OCI-LY3 (cell line): ENCODE data around the gene SLIT1.

Experiments used
- H2AFZ ChIP-seq: fragments of 200-600, 300-600 bp; shearing (Covaris generic); 2 replicates; pipeline ENCODE4 v1.6.0; 2014; ENCODE audit warnings: antibody characterized with exemption, low read depth, low read length
- H3K27ac ChIP-seq: fragments of 200-600, 300-600 bp; sonication (generic); 2 replicates; pipeline ENCODE4 v1.5.1; 2014; ENCODE audit warnings: mild to moderate bottlenecking, low read length, moderate library complexity, mixed read lengths
- H3K27me3 ChIP-seq: fragments of 200-600, 300-600 bp; sonication (generic); 2 replicates; pipeline ENCODE4 v1.6.1; 2014; ENCODE audit warnings: low read depth, low read length, mixed read lengths
- H3K36me3 ChIP-seq: fragments of 200-600, 300-600 bp; sonication (generic); replicated peaks from 2 replicates; pipeline ENCODE3; 2014; ENCODE audit warnings: low read depth, low read length, mixed read lengths
- H3K4me1 ChIP-seq: fragments of 300-600, 200-600 bp; sonication (generic); 2 replicates; pipeline ENCODE4 v1.6.1; 2014; ENCODE audit warnings: low read length, mixed read lengths
- H3K4me2 ChIP-seq: fragments of 200-600, 300-600 bp; sonication (generic); 2 replicates; pipeline ENCODE4 v1.6.1; 2014; ENCODE audit warnings: low read length, mixed read lengths
- H3K4me3 ChIP-seq: fragments of 300-600, 200-600 bp; sonication (generic); 2 replicates; pipeline ENCODE4 v1.5.1; 2014; ENCODE audit warnings: antibody characterized with exemption, mild to moderate bottlenecking, low read length, moderate library complexity
- H3K79me2 ChIP-seq: fragments of 300-600, 200-600 bp; shearing (Covaris generic); 2 replicates; pipeline ENCODE4 v1.6.1; 2014; ENCODE audit warnings: mild to moderate bottlenecking, low read length, mixed read lengths
- H3K9ac ChIP-seq: fragments of 300-600, 200-600 bp; shearing (Covaris generic); 2 replicates; pipeline ENCODE4 v1.6.0; 2014; ENCODE audit warnings: mild to moderate bottlenecking, low read length, moderate library complexity
- H3K9me3 ChIP-seq: fragments of 200-600, 300-600 bp; shearing (Covaris generic); 2 replicates; pipeline ENCODE4 v1.6.1; 2014; ENCODE audit warnings: low read length, mixed read lengths; ENCODE audit not compliant: insufficient read depth
- H4K20me1 ChIP-seq: fragments of 200-600, 300-600 bp; sonication (generic); 2 replicates; pipeline ENCODE4 v1.6.1; 2016; ENCODE audit warnings: low read length, mixed read lengths; ENCODE audit not compliant: insufficient read depth
- EZH2phosphoT487 ChIP-seq: fragments of 200-600 bp; shearing (Covaris generic); IDR thresholded peaks from 2 replicates; pipeline ENCODE4 v1.6.1; 2018; ENCODE audit warnings: antibody characterized with exemption, mixed run types, low read depth
- TF ChIP-seq, protein P1 (sequence below): fragments of 200-600, 300-600 bp; sonication (generic); IDR thresholded peaks from 2 replicates; pipeline ENCODE4 v1.5.1; 2014; ENCODE audit warnings: antibody characterized with exemption, low read length, low read depth

SLIT1 gene

DNA sequence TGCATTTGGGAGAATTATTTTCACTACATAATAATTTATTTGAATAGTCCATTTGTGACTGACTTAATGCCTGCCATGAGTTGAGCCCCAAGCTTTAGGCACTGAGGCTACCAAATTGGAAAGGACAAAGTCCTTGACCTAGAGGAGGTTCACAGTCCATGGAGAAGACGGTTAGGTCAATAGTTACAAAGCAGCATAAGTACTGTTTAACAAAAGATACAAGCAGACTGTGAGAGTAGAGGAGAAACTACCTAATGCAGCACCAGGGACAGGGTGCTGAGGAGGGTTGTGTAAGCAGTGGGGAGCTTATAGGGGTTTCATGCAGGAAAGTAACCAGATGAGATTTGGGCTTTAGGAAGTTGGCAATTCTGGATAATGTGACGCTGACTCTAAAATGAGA, 214.4 kb downstream of the SLIT1 start:
- H3K9ac ChIP-seq = no peak overlapping the region
- TF ChIP-seq, protein P1, sequence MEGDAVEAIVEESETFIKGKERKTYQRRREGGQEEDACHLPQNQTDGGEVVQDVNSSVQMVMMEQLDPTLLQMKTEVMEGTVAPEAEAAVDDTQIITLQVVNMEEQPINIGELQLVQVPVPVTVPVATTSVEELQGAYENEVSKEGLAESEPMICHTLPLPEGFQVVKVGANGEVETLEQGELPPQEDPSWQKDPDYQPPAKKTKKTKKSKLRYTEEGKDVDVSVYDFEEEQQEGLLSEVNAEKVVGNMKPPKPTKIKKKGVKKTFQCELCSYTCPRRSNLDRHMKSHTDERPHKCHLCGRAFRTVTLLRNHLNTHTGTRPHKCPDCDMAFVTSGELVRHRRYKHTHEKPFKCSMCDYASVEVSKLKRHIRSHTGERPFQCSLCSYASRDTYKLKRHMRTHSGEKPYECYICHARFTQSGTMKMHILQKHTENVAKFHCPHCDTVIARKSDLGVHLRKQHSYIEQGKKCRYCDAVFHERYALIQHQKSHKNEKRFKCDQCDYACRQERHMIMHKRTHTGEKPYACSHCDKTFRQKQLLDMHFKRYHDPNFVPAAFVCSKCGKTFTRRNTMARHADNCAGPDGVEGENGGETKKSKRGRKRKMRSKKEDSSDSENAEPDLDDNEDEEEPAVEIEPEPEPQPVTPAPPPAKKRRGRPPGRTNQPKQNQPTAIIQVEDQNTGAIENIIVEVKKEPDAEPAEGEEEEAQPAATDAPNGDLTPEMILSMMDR = no peak
- no peak for TF ChIP-seq EZH2phosphoT487
- no peak overlapping the region for H3K4me2 ChIP-seq
- no peaks in the 10 kb centered on the region for H3K9me3 ChIP-seq
- no peaks in the 10 kb centered on the region for H3K27me3 ChIP-seq
- H3K36me3 ChIP-seq = no peaks in the 10 kb centered on the region
- no peak overlapping the region for H3K27ac ChIP-seq
- no peak overlapping the region for H2AFZ ChIP-seq
- no peaks in the 10 kb centered on the region for H3K79me2 ChIP-seq
- H3K4me1 ChIP-seq = peaks cover 9% of the 10 kb centered on the region
- no peak overlapping the region for H3K4me3 ChIP-seq
- H4K20me1 ChIP-seq = no peaks in the 10 kb centered on the region

DNA sequence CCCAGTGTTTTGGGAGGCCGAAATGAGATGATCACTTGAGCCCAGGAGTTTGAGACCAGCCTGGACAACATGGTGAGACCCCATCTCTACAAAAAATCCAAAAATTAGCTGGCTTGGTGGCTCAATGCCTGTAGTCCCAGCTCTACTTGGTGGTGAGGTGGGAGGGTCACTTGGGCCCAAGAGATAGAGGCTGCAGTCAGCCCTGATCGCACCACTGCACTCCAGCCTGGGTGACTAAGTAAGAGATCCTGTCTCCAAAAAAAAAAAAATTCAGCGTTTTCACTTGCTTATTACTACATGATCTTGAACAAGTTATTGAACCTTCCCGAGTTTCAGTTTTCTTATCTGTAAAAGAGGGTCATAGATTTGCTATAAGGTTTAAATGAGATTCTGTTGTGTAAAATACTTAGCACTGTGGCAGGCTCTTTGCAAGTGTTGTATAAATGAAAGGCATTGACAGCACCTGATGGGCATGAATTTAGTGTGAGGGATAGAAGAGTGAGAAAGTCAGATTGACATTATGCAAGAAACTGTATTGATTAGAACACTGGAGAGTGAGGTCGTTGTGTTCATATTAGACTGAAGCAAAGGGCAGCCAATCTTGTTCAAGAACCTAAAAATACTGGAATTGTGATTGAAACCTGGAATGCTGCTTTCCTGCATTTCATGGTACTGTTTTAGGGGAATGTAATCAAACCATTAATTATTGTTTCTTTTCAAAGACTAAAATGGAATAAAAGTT, 216.9 kb downstream of the SLIT1 start:
- Histone ChIP-seq H3K4me3 (no peak overlapping the region), H3K9ac (no peak overlapping the region), H3K4me1 (no peaks in the 10 kb centered on the region), H4K20me1 (no peaks in the 10 kb centered on the region), H3K9me3 (no peaks in the 10 kb centered on the region), H3K27ac (no peak overlapping the region), H3K27me3 (no peaks in the 10 kb centered on the region), H3K36me3 (no peaks in the 10 kb centered on the region), H3K4me2 (no peak overlapping the region), H2AFZ (no peak overlapping the region), H3K79me2 (no peaks in the 10 kb centered on the region)
- no peak for TF ChIP-seq EZH2phosphoT487
- TF ChIP-seq, protein P1 = no peak

DNA sequence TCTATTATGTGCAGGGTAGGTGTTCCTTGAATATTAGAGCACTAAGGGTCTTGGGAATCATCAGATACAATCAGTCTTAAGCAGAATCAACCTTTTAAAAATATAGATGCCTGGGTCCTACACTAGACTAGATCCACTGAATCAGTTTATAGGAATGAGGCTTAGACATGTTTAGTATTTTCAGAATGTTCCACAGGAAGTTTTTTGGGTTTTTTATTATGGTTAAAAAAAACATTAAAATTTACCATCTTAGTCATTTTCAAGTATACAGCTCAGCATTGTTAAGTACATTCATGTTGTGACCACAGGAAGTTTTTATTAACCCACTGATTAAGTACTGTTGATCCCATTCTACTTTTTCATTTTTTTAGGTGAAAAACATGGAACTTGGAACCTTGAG, 217.9 kb downstream of the SLIT1 start:
- H3K27me3 ChIP-seq = no peaks in the 10 kb centered on the region
- H3K9me3 ChIP-seq = no peaks in the 10 kb centered on the region
- no peak for TF ChIP-seq EZH2phosphoT487
- TF ChIP-seq, protein P1 = no peak
- H4K20me1 ChIP-seq = no peaks in the 10 kb centered on the region
- H3K4me1 ChIP-seq = no peaks in the 10 kb centered on the region
- no peak overlapping the region for H3K9ac ChIP-seq
- no peaks in the 10 kb centered on the region for H3K36me3 ChIP-seq
- H3K4me3 ChIP-seq = no peak overlapping the region
- no peak overlapping the region for H3K4me2 ChIP-seq
- no peaks in the 10 kb centered on the region for H3K79me2 ChIP-seq
- H2AFZ ChIP-seq = no peak overlapping the region
- no peak overlapping the region for H3K27ac ChIP-seq

DNA sequence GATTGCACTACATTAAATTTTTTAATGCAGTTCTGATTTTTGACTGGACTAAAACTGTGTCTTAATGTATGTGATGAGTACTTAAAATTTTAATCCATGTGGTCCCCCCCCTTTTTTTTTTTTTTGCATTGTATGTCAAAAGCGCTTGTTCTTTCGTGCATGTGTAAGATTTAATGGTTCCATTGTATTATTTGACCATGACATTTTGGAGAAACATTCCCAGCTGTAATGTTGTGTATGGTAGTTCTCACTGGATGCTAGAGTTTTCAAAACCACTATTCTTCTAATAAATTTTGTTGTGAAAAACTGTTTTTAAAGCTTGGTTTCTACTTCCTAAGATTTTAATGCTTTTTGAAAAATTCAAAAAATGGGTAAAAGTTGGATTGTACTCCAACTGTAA, 221.6 kb downstream of the SLIT1 start:
- H3K4me3 ChIP-seq = no peak overlapping the region
- no peak overlapping the region for H3K9ac ChIP-seq
- no peak overlapping the region for H3K27ac ChIP-seq
- H3K4me2 ChIP-seq = no peak overlapping the region
- H3K79me2 ChIP-seq = no peaks in the 10 kb centered on the region
- H4K20me1 ChIP-seq = no peaks in the 10 kb centered on the region
- H3K36me3 ChIP-seq = no peaks in the 10 kb centered on the region
- H2AFZ ChIP-seq = no peak overlapping the region
- TF ChIP-seq, protein P1 = no peak
- TF ChIP-seq EZH2phosphoT487 = no peak
- H3K9me3 ChIP-seq = no peaks in the 10 kb centered on the region
- H3K27me3 ChIP-seq = no peaks in the 10 kb centered on the region
- no peaks in the 10 kb centered on the region for H3K4me1 ChIP-seq
